Measurements from ENCODE around the gene ZNF318.
"Not testable (repeated sequence)": the region's sequence is repeated elsewhere in the genome, so short reads cannot be mapped to it uniquely, and the experiment has no call there.

Gene ZNF318

DNA sequence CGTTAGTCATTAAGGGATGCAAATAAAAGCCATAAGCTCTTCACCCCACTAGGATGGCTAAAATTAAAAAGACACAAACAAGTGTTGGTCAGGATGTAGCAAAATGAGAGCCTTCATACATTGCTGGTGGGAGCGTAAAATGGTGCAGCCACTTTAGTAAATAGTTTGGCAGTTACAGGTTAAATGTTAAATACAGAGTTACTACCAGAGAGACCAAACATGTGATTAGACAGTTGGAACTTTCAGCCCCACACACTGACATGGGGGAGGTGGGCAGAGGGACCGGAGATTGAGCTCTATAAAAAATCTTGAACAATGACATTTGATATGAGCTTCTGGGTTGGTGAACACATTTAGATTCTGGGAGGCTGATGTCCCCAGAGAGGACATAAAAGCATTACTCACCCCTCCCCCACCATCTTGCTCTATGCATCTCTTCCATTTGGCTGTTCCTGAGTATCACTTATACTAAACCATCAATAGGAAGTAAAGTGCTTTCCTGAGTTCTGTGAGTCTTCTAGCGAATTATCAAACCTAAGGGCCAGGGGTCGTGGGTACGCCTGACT lies 20.4 kb upstream of the ZNF318 start:
- WGBS (ENCODE audit: extremely low coverage, insufficient coverage, insufficient read length) = no CpG with 5 or more reads among the region's 6 CpGs
- no peak overlapping the region for H3K4me2 ChIP-seq (ENCODE audit: low read length)
- H3K9me3 ChIP-seq (ENCODE audit: insufficient read depth, low read depth, low read length) = no peaks in the 10 kb centered on the region
- H3K79me2 ChIP-seq (ENCODE audit: control insufficient read depth, insufficient read depth, low read length, poor library complexity) = no peaks in the 10 kb centered on the region
- no peaks in the 10 kb centered on the region for H3K36me3 ChIP-seq (ENCODE audit: control insufficient read depth in 1 of 2, insufficient read depth in 2 of 2, low read length in 2 of 2)
- peak overlapping the region; percentile 93 for H4K91ac ChIP-seq (ENCODE audit: low read depth, low read length)
- peaks cover 20 to 27% of the 10 kb centered on the region in 2 experiments for H3K4me1 ChIP-seq (ENCODE audit: control insufficient read depth in 1 of 2, insufficient read depth in 2 of 2, low read length in 2 of 2)
- peak overlapping the region; percentile 62 for H2AFZ ChIP-seq (ENCODE audit: insufficient read depth, low read length, poor library complexity)
- H4K12ac ChIP-seq (ENCODE audit: low read depth, low read length) = no peak overlapping the region
- no peak for DNase-seq
- no peak overlapping the region for H3K4me3 ChIP-seq (ENCODE audit: low read depth, low read length)
- H3K14ac ChIP-seq (ENCODE audit: low read length) = peak overlapping the region; percentile 53
- peak overlapping the region; percentile 88 for H2AK5ac ChIP-seq (ENCODE audit: low read length)
- H4K8ac ChIP-seq (ENCODE audit: low read depth, low read length) = peak overlapping the region; percentile 75
- H2BK120ac ChIP-seq (ENCODE audit: insufficient read depth, low read length, poor library complexity) = peak overlapping the region; percentile 83
- H3K18ac ChIP-seq (ENCODE audit: low read length) = peak overlapping the region; percentile 78
- peak overlapping the region; percentile 72 for H3K4ac ChIP-seq (ENCODE audit: low read depth, low read length)
- peak overlapping the region; percentile 51 for H3K27ac ChIP-seq (ENCODE audit: low read depth, low read length)
- no peak overlapping the region for H3K23ac ChIP-seq (ENCODE audit: low read length)
- H2BK12ac ChIP-seq (ENCODE audit: low read length) = peak overlapping the region; percentile 86
- H3K9ac ChIP-seq (ENCODE audit: low read length) = no peak overlapping the region
- H3K27me3 ChIP-seq (ENCODE audit: insufficient read depth, low read length) = no peaks in the 10 kb centered on the region
- peaks cover 24% of the 10 kb centered on the region for H3K79me1 ChIP-seq (ENCODE audit: low read length)
- H2BK5ac ChIP-seq (ENCODE audit: low read depth, low read length, poor library complexity) = peak overlapping the region; percentile 31

DNA sequence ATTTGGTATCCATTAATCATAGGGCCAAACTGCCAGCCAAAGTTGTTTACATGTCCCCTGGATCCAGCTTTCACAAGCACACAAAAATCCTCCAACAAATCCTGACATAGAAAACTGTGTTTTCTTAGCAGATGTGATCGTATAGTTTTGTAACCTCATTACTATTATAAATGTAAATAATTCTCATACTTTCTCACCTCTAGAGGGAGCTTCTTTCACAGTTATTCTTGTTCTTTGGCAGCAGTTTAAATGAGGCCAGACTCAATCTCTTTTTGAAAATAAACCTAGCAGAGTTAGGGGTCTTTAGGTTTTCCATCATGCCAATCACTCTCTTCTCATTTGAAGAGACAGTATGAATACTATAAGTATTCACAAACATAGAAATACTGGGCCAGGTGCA lies 17.0 kb upstream of the ZNF318 start:
- H3K14ac ChIP-seq (ENCODE audit: low read length) = no peak overlapping the region
- H4K12ac ChIP-seq (ENCODE audit: low read depth, low read length) = no peak overlapping the region
- no peaks in the 10 kb centered on the region for H3K36me3 ChIP-seq (ENCODE audit: control insufficient read depth in 1 of 2, insufficient read depth in 2 of 2, low read length in 2 of 2)
- H2BK5ac ChIP-seq (ENCODE audit: low read depth, low read length, poor library complexity) = no peak overlapping the region
- H3K9me3 ChIP-seq (ENCODE audit: insufficient read depth, low read depth, low read length) = no peaks in the 10 kb centered on the region
- peaks cover 10 to 11% of the 10 kb centered on the region in 2 experiments for H3K4me1 ChIP-seq (ENCODE audit: control insufficient read depth in 1 of 2, insufficient read depth in 2 of 2, low read length in 2 of 2)
- no peak overlapping the region for H3K18ac ChIP-seq (ENCODE audit: low read length)
- no peak overlapping the region for H2BK120ac ChIP-seq (ENCODE audit: insufficient read depth, low read length, poor library complexity)
- H2AFZ ChIP-seq (ENCODE audit: insufficient read depth, low read length, poor library complexity) = no peak overlapping the region
- H3K4ac ChIP-seq (ENCODE audit: low read depth, low read length) = no peak overlapping the region
- peak in 1 of 2 donors; percentile 75 for DNase-seq
- no peak overlapping the region for H3K27ac ChIP-seq (ENCODE audit: low read depth, low read length)
- H3K79me1 ChIP-seq (ENCODE audit: low read length) = peaks cover 9% of the 10 kb centered on the region
- H3K4me2 ChIP-seq (ENCODE audit: low read length) = no peak overlapping the region
- H3K79me2 ChIP-seq (ENCODE audit: control insufficient read depth, insufficient read depth, low read length, poor library complexity) = no peaks in the 10 kb centered on the region
- no peak overlapping the region for H4K91ac ChIP-seq (ENCODE audit: low read depth, low read length)
- H3K9ac ChIP-seq (ENCODE audit: low read length) = no peak overlapping the region
- H3K27me3 ChIP-seq (ENCODE audit: insufficient read depth, low read length) = no peaks in the 10 kb centered on the region
- H2AK5ac ChIP-seq (ENCODE audit: low read length) = no peak overlapping the region
- H4K8ac ChIP-seq (ENCODE audit: low read depth, low read length) = no peak overlapping the region
- no peak overlapping the region for H3K4me3 ChIP-seq (ENCODE audit: low read depth, low read length)
- no CpG with 5 or more reads among the region's 1 CpG for WGBS (ENCODE audit: extremely low coverage, insufficient coverage, insufficient read length)
- no peak overlapping the region for H2BK12ac ChIP-seq (ENCODE audit: low read length)
- no peak overlapping the region for H3K23ac ChIP-seq (ENCODE audit: low read length)

DNA sequence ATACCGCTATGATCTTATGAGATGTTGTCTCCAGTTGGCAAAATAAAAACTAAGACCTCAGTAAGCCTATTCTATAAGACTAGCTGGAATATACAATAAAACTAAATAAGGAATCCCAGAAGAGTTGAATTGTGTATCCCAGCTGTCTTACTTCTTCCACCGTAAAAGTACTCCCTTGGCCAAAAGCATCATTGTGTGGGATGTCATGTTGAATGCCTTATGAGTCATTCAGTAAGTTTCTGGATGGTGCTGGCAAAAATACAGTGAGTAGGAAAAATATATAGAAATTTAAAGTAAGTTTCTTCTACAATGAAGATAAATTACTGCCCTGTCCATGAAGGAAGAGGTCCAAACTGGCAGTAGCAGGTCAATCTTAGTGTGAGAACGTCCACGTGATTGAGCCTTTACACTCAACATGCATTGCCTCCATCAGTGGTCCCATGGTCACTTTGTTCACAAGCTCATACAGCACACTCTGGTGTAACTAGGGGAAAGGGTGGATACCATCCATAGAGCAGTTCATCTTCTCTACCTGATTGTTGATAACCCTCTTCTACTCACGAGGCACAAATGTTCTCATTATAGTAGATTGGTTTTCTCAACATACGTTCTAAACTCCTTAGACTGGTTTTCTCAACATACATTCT lies 13.7 kb upstream of the ZNF318 start:
- no peaks in the 10 kb centered on the region for H3K27me3 ChIP-seq (ENCODE audit: insufficient read depth, low read length)
- WGBS (ENCODE audit: extremely low coverage, insufficient coverage, insufficient read length) = no CpG with 5 or more reads among the region's 6 CpGs
- no peak overlapping the region for H2BK12ac ChIP-seq (ENCODE audit: low read length)
- H4K91ac ChIP-seq (ENCODE audit: low read depth, low read length) = no peak overlapping the region
- H3K18ac ChIP-seq (ENCODE audit: low read length) = no peak overlapping the region
- no peak overlapping the region for H3K27ac ChIP-seq (ENCODE audit: low read depth, low read length)
- no peak overlapping the region for H4K8ac ChIP-seq (ENCODE audit: low read depth, low read length)
- H3K79me2 ChIP-seq (ENCODE audit: control insufficient read depth, insufficient read depth, low read length, poor library complexity) = no peaks in the 10 kb centered on the region
- H2BK5ac ChIP-seq (ENCODE audit: low read depth, low read length, poor library complexity) = no peak overlapping the region
- H3K23ac ChIP-seq (ENCODE audit: low read length) = no peak overlapping the region
- H3K36me3 ChIP-seq (ENCODE audit: control insufficient read depth in 1 of 2, insufficient read depth in 2 of 2, low read length in 2 of 2) = no peaks in the 10 kb centered on the region
- no peak overlapping the region for H3K14ac ChIP-seq (ENCODE audit: low read length)
- no peak overlapping the region for H3K4me2 ChIP-seq (ENCODE audit: low read length)
- no peak overlapping the region for H3K4me3 ChIP-seq (ENCODE audit: low read depth, low read length)
- H4K12ac ChIP-seq (ENCODE audit: low read depth, low read length) = no peak overlapping the region
- H2AK5ac ChIP-seq (ENCODE audit: low read length) = no peak overlapping the region
- H2BK120ac ChIP-seq (ENCODE audit: insufficient read depth, low read length, poor library complexity) = no peak overlapping the region
- no peaks in the 10 kb centered on the region for H3K4me1 ChIP-seq (ENCODE audit: control insufficient read depth in 1 of 2, insufficient read depth in 2 of 2, low read length in 2 of 2)
- no peak overlapping the region for H3K4ac ChIP-seq (ENCODE audit: low read depth, low read length)
- H2AFZ ChIP-seq (ENCODE audit: insufficient read depth, low read length, poor library complexity) = no peak overlapping the region
- H3K79me1 ChIP-seq (ENCODE audit: low read length) = no peaks in the 10 kb centered on the region
- no peaks in the 10 kb centered on the region for H3K9me3 ChIP-seq (ENCODE audit: insufficient read depth, low read depth, low read length)
- no peak for DNase-seq
- H3K9ac ChIP-seq (ENCODE audit: low read length) = no peak overlapping the region

DNA sequence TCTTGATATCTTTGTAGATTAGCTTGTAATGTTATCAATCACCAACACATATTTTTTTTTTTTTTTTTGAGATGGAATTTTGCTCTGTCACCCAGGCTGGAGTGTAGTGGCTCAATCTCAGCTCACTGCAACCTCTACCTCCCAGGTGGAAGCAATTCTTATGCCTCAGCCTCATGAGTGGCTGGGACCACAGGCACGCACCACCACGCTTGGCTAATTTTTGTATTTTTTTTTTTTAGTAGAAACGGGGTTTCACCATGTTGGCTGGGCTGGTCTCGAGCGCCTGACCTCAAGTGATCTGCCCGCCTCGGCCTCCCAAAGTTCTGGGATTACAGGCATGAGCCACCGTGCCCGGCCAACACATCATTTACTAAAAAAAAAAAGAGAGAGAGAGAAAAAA lies 11.4 kb upstream of the ZNF318 start:
- not testable (repeated sequence) for H3K23ac ChIP-seq (ENCODE audit: low read length); H3K27me3 ChIP-seq (ENCODE audit: insufficient read depth, low read length); H3K36me3 ChIP-seq (ENCODE audit: control insufficient read depth in 1 of 2, insufficient read depth in 2 of 2, low read length in 2 of 2); H3K14ac ChIP-seq (ENCODE audit: low read length); H3K4ac ChIP-seq (ENCODE audit: low read depth, low read length); H3K4me3 ChIP-seq (ENCODE audit: low read depth, low read length); H3K9me3 ChIP-seq (ENCODE audit: insufficient read depth, low read depth, low read length); H4K91ac ChIP-seq (ENCODE audit: low read depth, low read length); H3K79me2 ChIP-seq (ENCODE audit: control insufficient read depth, insufficient read depth, low read length, poor library complexity); H3K4me1 ChIP-seq (ENCODE audit: control insufficient read depth in 1 of 2, insufficient read depth in 2 of 2, low read length in 2 of 2); H2BK5ac ChIP-seq (ENCODE audit: low read depth, low read length, poor library complexity); H3K18ac ChIP-seq (ENCODE audit: low read length); H3K4me2 ChIP-seq (ENCODE audit: low read length); H4K8ac ChIP-seq (ENCODE audit: low read depth, low read length); H2BK120ac ChIP-seq (ENCODE audit: insufficient read depth, low read length, poor library complexity); H2BK12ac ChIP-seq (ENCODE audit: low read length); DNase-seq; H2AK5ac ChIP-seq (ENCODE audit: low read length); H3K9ac ChIP-seq (ENCODE audit: low read length); H3K79me1 ChIP-seq (ENCODE audit: low read length); H4K12ac ChIP-seq (ENCODE audit: low read depth, low read length); H2AFZ ChIP-seq (ENCODE audit: insufficient read depth, low read length, poor library complexity); H3K27ac ChIP-seq (ENCODE audit: low read depth, low read length)
- no CpG with 5 or more reads among the region's 9 CpGs for WGBS (ENCODE audit: extremely low coverage, insufficient coverage, insufficient read length)
